ENCODE results near the gene C9orf50.

DNA sequence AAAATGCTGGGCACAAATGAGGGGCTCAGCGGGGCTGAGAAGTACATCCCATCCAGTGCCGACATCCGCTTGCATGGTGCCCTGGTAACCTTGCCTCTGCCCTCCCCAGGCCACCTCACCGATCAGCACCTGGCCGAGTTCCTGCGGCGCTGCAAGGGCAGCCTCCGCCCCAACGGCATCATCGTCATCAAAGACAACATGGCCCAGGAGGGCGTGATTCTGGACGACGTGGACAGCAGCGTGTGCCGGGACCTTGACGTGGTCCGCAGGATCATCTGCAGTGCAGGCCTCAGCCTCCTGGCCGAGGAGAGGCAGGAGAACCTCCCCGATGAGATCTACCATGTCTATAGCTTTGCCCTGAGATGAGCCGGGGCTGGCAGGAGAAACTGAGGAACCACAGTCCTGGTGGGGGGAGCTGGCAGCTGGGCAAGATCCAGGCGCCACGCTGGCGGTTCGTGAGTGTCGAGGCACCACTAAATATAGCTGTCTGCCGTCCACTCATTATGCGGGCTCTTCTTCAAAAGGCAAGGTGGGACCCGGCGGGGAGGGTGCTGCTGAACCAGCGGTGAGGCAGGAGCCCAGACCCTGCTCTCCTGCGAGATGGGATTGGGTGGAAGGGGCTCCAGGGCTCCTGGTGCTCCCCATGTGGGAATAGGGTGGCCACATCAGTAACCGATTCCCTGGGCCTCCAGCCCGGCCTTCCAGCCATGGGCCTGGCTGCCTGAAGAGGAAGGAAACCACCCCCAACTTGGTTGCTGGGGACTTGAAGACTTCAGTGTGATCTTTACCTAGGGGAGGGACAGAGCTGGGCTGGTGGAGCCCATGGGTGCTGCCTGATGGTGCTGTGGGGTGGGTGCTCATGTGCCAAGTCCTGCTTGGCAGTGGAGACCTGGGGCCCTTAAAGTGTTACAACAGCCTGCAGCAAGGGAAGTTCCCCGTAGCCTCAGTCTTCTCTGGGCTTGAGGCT lies 14.5 kb upstream of the C9orf50 start:
- TF ChIP-seq, protein P1, sequence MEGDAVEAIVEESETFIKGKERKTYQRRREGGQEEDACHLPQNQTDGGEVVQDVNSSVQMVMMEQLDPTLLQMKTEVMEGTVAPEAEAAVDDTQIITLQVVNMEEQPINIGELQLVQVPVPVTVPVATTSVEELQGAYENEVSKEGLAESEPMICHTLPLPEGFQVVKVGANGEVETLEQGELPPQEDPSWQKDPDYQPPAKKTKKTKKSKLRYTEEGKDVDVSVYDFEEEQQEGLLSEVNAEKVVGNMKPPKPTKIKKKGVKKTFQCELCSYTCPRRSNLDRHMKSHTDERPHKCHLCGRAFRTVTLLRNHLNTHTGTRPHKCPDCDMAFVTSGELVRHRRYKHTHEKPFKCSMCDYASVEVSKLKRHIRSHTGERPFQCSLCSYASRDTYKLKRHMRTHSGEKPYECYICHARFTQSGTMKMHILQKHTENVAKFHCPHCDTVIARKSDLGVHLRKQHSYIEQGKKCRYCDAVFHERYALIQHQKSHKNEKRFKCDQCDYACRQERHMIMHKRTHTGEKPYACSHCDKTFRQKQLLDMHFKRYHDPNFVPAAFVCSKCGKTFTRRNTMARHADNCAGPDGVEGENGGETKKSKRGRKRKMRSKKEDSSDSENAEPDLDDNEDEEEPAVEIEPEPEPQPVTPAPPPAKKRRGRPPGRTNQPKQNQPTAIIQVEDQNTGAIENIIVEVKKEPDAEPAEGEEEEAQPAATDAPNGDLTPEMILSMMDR (conservative IDR thresholded peaks at IDR 0.05; ENCODE audit: low read depth in 2 of 2): no peak
- TF ChIP-seq POLR2AphosphoS5 (IDR thresholded peaks at IDR 0.05; ENCODE audit: low read depth): peak; percentile 21; the same call in 1 of the 2 replicates
- TF ChIP-seq, protein P2, sequence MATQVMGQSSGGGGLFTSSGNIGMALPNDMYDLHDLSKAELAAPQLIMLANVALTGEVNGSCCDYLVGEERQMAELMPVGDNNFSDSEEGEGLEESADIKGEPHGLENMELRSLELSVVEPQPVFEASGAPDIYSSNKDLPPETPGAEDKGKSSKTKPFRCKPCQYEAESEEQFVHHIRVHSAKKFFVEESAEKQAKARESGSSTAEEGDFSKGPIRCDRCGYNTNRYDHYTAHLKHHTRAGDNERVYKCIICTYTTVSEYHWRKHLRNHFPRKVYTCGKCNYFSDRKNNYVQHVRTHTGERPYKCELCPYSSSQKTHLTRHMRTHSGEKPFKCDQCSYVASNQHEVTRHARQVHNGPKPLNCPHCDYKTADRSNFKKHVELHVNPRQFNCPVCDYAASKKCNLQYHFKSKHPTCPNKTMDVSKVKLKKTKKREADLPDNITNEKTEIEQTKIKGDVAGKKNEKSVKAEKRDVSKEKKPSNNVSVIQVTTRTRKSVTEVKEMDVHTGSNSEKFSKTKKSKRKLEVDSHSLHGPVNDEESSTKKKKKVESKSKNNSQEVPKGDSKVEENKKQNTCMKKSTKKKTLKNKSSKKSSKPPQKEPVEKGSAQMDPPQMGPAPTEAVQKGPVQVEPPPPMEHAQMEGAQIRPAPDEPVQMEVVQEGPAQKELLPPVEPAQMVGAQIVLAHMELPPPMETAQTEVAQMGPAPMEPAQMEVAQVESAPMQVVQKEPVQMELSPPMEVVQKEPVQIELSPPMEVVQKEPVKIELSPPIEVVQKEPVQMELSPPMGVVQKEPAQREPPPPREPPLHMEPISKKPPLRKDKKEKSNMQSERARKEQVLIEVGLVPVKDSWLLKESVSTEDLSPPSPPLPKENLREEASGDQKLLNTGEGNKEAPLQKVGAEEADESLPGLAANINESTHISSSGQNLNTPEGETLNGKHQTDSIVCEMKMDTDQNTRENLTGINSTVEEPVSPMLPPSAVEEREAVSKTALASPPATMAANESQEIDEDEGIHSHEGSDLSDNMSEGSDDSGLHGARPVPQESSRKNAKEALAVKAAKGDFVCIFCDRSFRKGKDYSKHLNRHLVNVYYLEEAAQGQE (IDR thresholded peaks at IDR 0.05; ENCODE audit: unreplicated experiment): no peak

All from GM23338 (cell line).